Pancreas (tissue), 10 donors: ENCODE measurements around the gene CDR2L. TPM values are rescaled to one million over a fixed set of nuclear protein-coding genes. Genes with fewer than 3 reads are reported as not detected.
A peak's percentile ranks its signal among the peaks of the same experiment; 100 is the strongest.

Source experiments
- ATAC-seq, 4 donors: fragments of 200-7000 bp; cut with Tn5 transposase; one replicate each; pipeline versions ENCODE4 v1.8.0 to v1.9.1; 2020; ENCODE audit warnings: mild to moderate bottlenecking in 4 of 4, moderate library complexity in 4 of 4
- DNase-seq, 6 donors: peaks; one replicate each; pipeline ENCODE4 v3.0.0-alpha.2; 2020
- FAIRE-seq: peaks from 2 replicates; lab custom pipeline; 2012; peaks lifted over from hg19 to GRCh38; lab: Jason Lieb, UNC
- H3K27ac ChIP-seq, 4 donors: fragments of 200-600 bp; sonication (generic); 1 replicate in 3 of 4; 2 replicates in 1 of 4; pipeline versions ENCODE4 v1.5.0 to v1.8.0; 2020
- H3K27me3 ChIP-seq, 4 donors: fragments of 200-600 bp; one replicate each; pipeline ENCODE4 v1.8.0; 2021
- H3K36me3 ChIP-seq, 3 donors: fragments of 200-600 bp; sonication (generic) in 1 of 3; one replicate each; pipeline versions ENCODE4 v1.5.0 to v1.8.0; 2020 to 2021
- H3K4me1 ChIP-seq, 3 donors: fragments of 200-600 bp; one replicate each; pipeline ENCODE4 v1.8.0; 2021
- H3K4me3 ChIP-seq, 4 donors: fragments of 200-600 bp; sonication (generic) in 2 of 4; one replicate each; pipeline versions ENCODE4 v1.5.0 to v1.8.0; 2020 to 2021
- H3K9me3 ChIP-seq, 4 donors: fragments of 200-600 bp; one replicate each; pipeline ENCODE4 v1.8.0; 2021
- WGBS, 2 donors: extraction: QIAGEN DNeasy Blood & Tissue Kit; methylation state at CpG; one replicate each; pipeline ENCODE4 v1.1.7; 2013; 5-methylcytosine and 5-hydroxymethylcytosine counted together
- intact Hi-C, 3 donors: fragments of 100-400 bp; cut with DNase I; formaldehyde crosslinking; loops; one replicate each; pipeline versions ENCODE4 v1.11.1 to v1.14.2; 2022
- polyA plus RNA-seq, 2 donors: library from polyadenylated mRNA; stranded (reverse); fragments of 200-250 nt; gene quantifications; one replicate each; pipeline ENCODE4 v1.2.3, GENCODE V29; 2013
- total RNA-seq, 6 donors: library from RNA; stranded (reverse); fragmentation: NEBNext Ultra II Directional in 4 of 6; extraction: Animal tissue kit (Norgen Biotek cat#: 25700) in 4 of 6; gene quantifications; one replicate each; pipeline versions ENCODE4 v1.2.1 to v1.2.4, GENCODE V29; 2021 to 2023
- TF ChIP-seq, protein P1 (sequence below), 4 donors: fragments of 200-600 bp; sonication (generic) in 3 of 4; IDR thresholded peaks; one replicate each; pipeline versions ENCODE4 v1.5.0 to v1.8.0; 2021; ENCODE audit warnings: antibody characterized with exemption in 4 of 4
- donor health status: healthy with polysubstance abuse.
- donor health status: DM: no; HTN: no; CAD: no; lungs with moderate emphysema.
- donor health status: DM: no; HTN: no; CAD: no.
- donor health status: control.
- donor health status: control.
- donor health status: Bipolar disorder and iron deficiency.
- donor health status: DM: yes; HTN: yes; CAD: no.
- donor health status: DM: no; HTN: no; CAD: no.
- donor health status: DM: no; HTN: no; CAD: no.
- donor health status: DM: yes; HTN: yes; CAD: no.

The CDR2L gene
- total and polyA plus RNA-seq, 8 donors = 2.3 to 11.2 (median 4.1) TPM

GRCh38 chr17:74943808-74944522 lies 43.5 kb upstream of the CDR2L start:
- no peak for FAIRE-seq
- Histone ChIP-seq H3K27me3 (no peaks in the 10 kb centered on the region), H3K4me3 (no peak overlapping the region), H3K4me1 (no peaks in the 10 kb centered on the region), H3K27ac (no peak overlapping the region), H3K36me3 (no peaks in the 10 kb centered on the region), H3K9me3 (no peaks in the 10 kb centered on the region)
- no peak for ATAC-seq
- 71 to 77% methylated on average over 13 of the region's 13 CpGs for WGBS, 2 donors
- TF ChIP-seq, protein P1, sequence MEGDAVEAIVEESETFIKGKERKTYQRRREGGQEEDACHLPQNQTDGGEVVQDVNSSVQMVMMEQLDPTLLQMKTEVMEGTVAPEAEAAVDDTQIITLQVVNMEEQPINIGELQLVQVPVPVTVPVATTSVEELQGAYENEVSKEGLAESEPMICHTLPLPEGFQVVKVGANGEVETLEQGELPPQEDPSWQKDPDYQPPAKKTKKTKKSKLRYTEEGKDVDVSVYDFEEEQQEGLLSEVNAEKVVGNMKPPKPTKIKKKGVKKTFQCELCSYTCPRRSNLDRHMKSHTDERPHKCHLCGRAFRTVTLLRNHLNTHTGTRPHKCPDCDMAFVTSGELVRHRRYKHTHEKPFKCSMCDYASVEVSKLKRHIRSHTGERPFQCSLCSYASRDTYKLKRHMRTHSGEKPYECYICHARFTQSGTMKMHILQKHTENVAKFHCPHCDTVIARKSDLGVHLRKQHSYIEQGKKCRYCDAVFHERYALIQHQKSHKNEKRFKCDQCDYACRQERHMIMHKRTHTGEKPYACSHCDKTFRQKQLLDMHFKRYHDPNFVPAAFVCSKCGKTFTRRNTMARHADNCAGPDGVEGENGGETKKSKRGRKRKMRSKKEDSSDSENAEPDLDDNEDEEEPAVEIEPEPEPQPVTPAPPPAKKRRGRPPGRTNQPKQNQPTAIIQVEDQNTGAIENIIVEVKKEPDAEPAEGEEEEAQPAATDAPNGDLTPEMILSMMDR (IDR thresholded peaks at IDR 0.05) = no peak
- intact Hi-C loops = no loop called here
- no peak for DNase-seq

DNA sequence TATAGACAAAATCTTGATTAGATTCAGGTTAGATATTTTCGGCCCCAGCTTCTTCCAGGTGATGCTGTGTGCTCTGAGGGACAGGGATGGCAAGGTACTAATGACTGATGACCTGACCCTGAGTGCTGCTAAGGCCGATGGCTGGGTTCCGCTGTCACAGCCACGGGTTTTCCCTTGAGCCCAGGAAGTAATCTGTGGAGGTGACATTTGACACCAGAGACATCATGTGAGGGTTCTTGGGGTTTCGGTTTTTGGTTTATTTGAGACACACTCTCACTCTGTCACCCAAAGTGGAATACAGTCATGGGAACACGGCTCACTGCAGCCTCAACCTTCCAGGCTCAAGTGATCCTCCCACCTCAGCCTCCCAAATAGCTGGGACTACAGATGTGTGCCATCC lies 41.9 kb upstream of the CDR2L start:
- H3K9me3 ChIP-seq = no peaks in the 10 kb centered on the region
- no peaks in the 10 kb centered on the region for H3K27me3 ChIP-seq
- H3K4me1 ChIP-seq = no peaks in the 10 kb centered on the region
- TF ChIP-seq, protein P1 (IDR thresholded peaks at IDR 0.05) = no peak
- H3K4me3 ChIP-seq = no peak overlapping the region
- no peaks in the 10 kb centered on the region for H3K36me3 ChIP-seq
- H3K27ac ChIP-seq = no peak overlapping the region
- 42 to 49% methylated on average over 6 of the region's 6 CpGs for WGBS, 2 donors
- FAIRE-seq = no peak
- no peak for DNase-seq
- intact Hi-C loops = no loop called here
- ATAC-seq = no peak

DNA sequence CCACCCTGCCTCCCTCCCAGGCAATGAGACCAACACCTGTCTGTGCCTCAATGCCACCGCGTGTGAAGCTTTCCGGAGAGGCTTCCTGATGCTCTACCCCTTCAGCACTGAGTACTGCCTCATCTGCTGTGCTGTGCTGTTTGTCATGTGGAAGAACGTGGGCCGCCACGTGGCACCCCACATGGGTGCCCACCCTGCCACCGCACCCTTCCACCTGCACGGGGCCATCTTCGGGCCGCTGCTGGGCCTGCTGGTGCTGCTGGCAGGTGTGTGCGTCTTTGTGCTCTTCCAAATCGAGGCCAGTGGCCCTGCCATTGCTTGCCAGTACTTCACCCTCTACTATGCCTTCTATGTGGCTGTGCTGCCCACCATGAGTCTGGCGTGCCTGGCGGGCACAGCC lies 40.8 kb upstream of the CDR2L start:
- FAIRE-seq (no peak), DNase-seq (peak in 1 of 6 donors; percentile 30), ATAC-seq (no peak)
- intact Hi-C loops = no loop called here
- H3K4me1 ChIP-seq = no peaks in the 10 kb centered on the region
- H3K27ac ChIP-seq = no peak overlapping the region
- no peaks in the 10 kb centered on the region for H3K27me3 ChIP-seq
- H3K36me3 ChIP-seq = peaks cover 0 to 7% (median 3%) of the 10 kb centered on the region in 3 donors
- TF ChIP-seq, protein P1 (IDR thresholded peaks at IDR 0.05) = no peak
- no peak overlapping the region for H3K4me3 ChIP-seq
- 84 to 85% methylated on average over 14 of the region's 14 CpGs for WGBS, 2 donors
- H3K9me3 ChIP-seq = no peaks in the 10 kb centered on the region

- TF ChIP-seq, protein P1 (IDR thresholded peaks at IDR 0.05) = no peak
- H3K27ac ChIP-seq = no peak overlapping the region
- H3K9me3 ChIP-seq = no peaks in the 10 kb centered on the region
- H3K4me3 ChIP-seq = no peak overlapping the region
- no peaks in the 10 kb centered on the region for H3K27me3 ChIP-seq
- ATAC-seq (no peak), FAIRE-seq (no peak), DNase-seq (peak in 1 of 6 donors; percentile 50)
- 90 to 92% methylated on average over 17 of the region's 17 CpGs for WGBS, 2 donors
- H3K4me1 ChIP-seq = no peaks in the 10 kb centered on the region
- intact Hi-C loops = no loop called here
- H3K36me3 ChIP-seq = peaks cover 0 to 10% (median 4%) of the 10 kb centered on the region in 3 donors
These were observed 40.2 kb upstream of the CDR2L start for GRCh38 chr17:74947041-74947754.
